Measurements from ENCODE around the gene STAT2. TPM values are rescaled to one million over a fixed set of nuclear protein-coding genes. Genes with fewer than 3 reads are reported as not detected.
A peak's percentile ranks its signal among the peaks of the same experiment; 100 is the strongest.

The STAT2 gene
- total RNA-seq, 2 donors from 2014 or later = 161 to 192 TPM

DNA sequence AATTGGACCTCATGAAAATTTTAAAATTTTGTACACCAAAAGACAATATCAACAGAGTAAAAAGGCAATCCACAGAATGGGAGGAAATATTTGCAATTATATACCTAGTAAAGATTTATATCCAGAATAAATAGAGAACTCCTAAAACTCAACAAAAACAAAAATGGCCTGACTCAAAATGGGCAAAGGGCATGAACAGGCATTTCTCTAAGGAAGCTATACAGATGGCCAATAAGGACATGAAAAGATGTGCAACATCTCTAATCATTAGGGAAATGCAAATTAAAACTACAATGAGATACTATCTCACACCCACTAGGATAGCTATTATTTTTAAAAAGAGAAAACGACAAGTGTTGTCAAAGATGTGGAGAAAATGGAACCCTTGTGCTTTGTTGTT is 13.6 kb upstream of the STAT2 start:
- TF ChIP-seq, protein P1, sequence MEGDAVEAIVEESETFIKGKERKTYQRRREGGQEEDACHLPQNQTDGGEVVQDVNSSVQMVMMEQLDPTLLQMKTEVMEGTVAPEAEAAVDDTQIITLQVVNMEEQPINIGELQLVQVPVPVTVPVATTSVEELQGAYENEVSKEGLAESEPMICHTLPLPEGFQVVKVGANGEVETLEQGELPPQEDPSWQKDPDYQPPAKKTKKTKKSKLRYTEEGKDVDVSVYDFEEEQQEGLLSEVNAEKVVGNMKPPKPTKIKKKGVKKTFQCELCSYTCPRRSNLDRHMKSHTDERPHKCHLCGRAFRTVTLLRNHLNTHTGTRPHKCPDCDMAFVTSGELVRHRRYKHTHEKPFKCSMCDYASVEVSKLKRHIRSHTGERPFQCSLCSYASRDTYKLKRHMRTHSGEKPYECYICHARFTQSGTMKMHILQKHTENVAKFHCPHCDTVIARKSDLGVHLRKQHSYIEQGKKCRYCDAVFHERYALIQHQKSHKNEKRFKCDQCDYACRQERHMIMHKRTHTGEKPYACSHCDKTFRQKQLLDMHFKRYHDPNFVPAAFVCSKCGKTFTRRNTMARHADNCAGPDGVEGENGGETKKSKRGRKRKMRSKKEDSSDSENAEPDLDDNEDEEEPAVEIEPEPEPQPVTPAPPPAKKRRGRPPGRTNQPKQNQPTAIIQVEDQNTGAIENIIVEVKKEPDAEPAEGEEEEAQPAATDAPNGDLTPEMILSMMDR (IDR thresholded peaks at IDR 0.05) = no peak
- no peaks in the 10 kb centered on the region for H3K9me3 ChIP-seq
- H3K27me3 ChIP-seq (replicated peaks; ENCODE audit: insufficient read depth) = no peaks in the 10 kb centered on the region
- no peak overlapping the region for H3K27ac ChIP-seq
- DNase-seq (ENCODE audit: low spot score) (no peak), ATAC-seq (ENCODE audit: insufficient number of reproducible peaks, low FRiP score, low read depth) (no peak)
- H3K36me3 ChIP-seq = no peaks in the 10 kb centered on the region
- H3K4me1 ChIP-seq (ENCODE audit: control insufficient read depth in 1 of 2, low read depth in 2 of 2) = no peaks in the 10 kb centered on the region
- H3K4me3 ChIP-seq = no peak overlapping the region

DNA sequence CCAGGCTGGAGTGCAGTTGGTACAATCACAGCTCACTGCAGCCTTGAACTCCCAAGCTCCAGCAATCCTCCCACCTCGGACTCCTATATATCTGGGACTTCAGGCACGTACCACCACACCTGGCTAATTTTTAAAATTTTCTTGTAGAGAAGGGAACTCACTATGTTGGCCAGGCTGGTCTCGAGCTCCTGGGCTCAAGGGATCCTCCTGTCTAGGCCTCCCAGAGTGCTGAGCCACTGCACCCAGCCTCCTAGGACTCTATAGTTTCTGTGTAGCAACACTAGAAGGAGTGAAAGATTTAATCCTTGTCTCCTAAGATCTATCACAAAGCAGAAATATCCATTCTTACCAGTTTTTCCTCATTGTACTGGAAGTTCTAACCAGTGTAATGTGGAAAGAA is 7.0 kb upstream of the STAT2 start:
- ATAC-seq (ENCODE audit: insufficient number of reproducible peaks, low FRiP score, low read depth) (no peak), DNase-seq (ENCODE audit: low spot score) (no peak)
- Histone ChIP-seq H3K9me3 (no peaks in the 10 kb centered on the region), H3K27ac (no peak overlapping the region), H3K27me3 (replicated peaks; ENCODE audit: insufficient read depth) (no peaks in the 10 kb centered on the region), H3K4me3 (no peak overlapping the region), H3K36me3 (no peaks in the 10 kb centered on the region), H3K4me1 (ENCODE audit: control insufficient read depth in 1 of 2, low read depth in 2 of 2) (no peaks in the 10 kb centered on the region)
- TF ChIP-seq, protein P1 (IDR thresholded peaks at IDR 0.05) = no peak

DNA sequence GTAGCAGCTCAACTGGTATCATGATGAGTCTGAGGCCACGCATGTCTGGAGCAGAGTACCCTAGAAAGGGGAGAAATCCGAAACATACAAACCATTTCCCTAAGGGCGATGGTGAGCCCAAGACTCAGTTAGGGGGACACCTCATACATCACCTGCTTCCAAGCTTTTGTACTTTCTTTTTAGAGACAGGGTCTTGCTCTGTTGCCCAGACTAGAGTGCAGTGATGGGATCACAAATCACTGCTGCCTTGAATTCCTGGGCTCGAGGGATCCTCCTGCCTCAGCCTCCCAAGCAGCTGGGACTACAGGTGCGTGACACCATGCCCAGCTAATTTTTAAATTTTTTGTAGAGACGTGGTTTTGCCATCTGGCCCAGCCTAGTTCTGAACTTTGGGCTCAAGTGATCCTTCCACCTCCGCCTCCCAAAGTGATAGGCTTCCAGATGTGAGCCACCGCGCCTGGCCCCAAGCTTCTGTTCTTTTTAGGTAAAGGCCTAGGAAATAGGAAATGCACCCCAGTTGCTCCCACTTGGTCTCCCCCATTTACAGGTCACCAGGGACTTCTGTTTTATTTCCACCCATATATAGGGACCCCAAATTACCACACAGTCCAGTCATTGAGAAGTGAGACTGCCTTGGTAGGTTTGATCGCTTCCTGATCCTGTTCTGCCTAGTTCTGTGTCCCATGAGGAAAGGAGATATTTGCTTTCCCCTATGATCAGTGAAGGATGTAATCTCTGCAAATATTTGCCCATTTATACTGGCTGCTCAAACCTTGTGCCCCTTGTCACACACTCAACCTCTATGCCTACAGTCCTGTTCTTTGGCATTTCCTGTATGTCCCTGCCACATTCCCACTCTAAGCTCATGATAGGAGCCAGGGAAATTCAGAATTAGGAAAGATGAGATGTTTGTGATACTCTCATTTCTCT is 2.5 kb upstream of the STAT2 start, which contains the start of gene APOF:
TSS of gene APOF (minus strand) at position 728 of the 930 bp plus-strand sequence. CDS start at position 616, 112 bp downstream.
- no peak for ATAC-seq (ENCODE audit: insufficient number of reproducible peaks, low FRiP score, low read depth)
- Histone ChIP-seq H3K27ac (no peak within 1 kb of the TSS), H3K9me3 (no peaks in the 10 kb centered on the region), H3K4me3 (no peak within 1 kb of the TSS), H3K4me1 (ENCODE audit: control insufficient read depth in 1 of 2, low read depth in 2 of 2) (peaks cover 10 to 25% of the 10 kb centered on the region in 2 donors), H3K36me3 (no peaks in the 10 kb centered on the region), H3K27me3 (replicated peaks; ENCODE audit: insufficient read depth) (no peaks in the 10 kb centered on the region)
- TF ChIP-seq, protein P1 (IDR thresholded peaks at IDR 0.05) = no peak
- no peak for DNase-seq (ENCODE audit: low spot score)

- Histone ChIP-seq H3K27me3 (replicated peaks; ENCODE audit: insufficient read depth) (no peaks in the 10 kb centered on the region), H3K4me1 (ENCODE audit: control insufficient read depth in 1 of 2, low read depth in 2 of 2) (peaks cover 10 to 29% of the 10 kb centered on the region in 2 donors), H3K4me3 (no peak overlapping the region), H3K9me3 (no peaks in the 10 kb centered on the region), H3K36me3 (no peaks in the 10 kb centered on the region), H3K27ac (no peak overlapping the region)
- no peak for ATAC-seq (ENCODE audit: insufficient number of reproducible peaks, low FRiP score, low read depth)
- no peak for DNase-seq (ENCODE audit: low spot score)
- TF ChIP-seq, protein P1 (IDR thresholded peaks at IDR 0.05) = no peak
Observed at GRCh38 chr12:56361487-56362129, 1.7 kb upstream of the STAT2 start.

DNA sequence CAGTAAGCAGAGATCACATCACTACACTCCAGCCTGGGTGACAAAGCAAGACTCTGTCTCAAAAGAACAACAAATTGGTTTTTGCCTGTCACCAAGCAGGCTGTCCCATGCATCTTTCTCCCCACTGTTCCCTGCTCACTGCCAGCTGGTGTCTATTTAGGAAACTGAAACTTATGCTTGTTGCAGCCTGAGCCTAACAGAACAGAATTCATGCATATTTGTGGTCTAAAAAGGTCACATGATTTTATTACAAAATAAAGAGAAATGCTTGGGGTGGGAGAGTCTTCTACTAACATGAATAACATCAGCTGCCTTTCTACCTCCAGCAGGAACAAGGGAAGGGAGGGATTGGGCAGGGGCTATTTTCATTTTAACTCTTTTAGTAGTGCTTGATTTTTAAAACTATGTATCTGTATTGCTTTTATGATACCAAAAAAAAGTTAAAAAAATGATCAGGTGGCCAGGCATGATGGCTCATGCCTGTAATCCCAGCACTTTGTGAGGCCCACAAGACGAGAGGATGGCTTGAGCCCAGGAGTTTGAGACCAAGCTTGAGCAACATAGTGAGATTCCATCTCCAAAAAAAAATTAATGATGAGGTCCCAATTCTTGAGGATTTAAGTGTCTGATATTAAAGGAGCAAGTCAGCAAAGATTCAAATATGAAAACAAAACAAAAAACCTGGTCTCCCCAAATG is 923 bp downstream of the STAT2 start:
- Histone ChIP-seq H3K4me3 (peak overlapping the region; percentile 91), H3K36me3 (peaks cover 24% of the 10 kb centered on the region), H3K9me3 (no peaks in the 10 kb centered on the region), H3K4me1 (ENCODE audit: control insufficient read depth in 1 of 2, low read depth in 2 of 2) (peaks cover 10 to 29% of the 10 kb centered on the region in 2 donors), H3K27ac (peak overlapping the region; percentile 78 to 83), H3K27me3 (replicated peaks; ENCODE audit: insufficient read depth) (no peaks in the 10 kb centered on the region)
- DNase-seq (ENCODE audit: low spot score) = no peak
- no peak for ATAC-seq (ENCODE audit: insufficient number of reproducible peaks, low FRiP score, low read depth)
- TF ChIP-seq, protein P1 (IDR thresholded peaks at IDR 0.05) = no peak

Measured in thoracic aorta (tissue), 2 donors.